Vagina (tissue), 2 donors: ENCODE data around the gene TIGD4.

Source experiments
- CTCF ChIP-seq, 3 experiments: fragments of 450-650 bp in 2 of 3; fragments of 200-600 bp in 1 of 3; sonication (generic) in 1 of 3; IDR thresholded peaks; one replicate each; pipeline ENCODE4 v1.5.1; 2017 to 2019; ENCODE audit warnings: antibody characterized with exemption in 3 of 3, mild to moderate bottlenecking in 2 of 3, moderate library complexity in 2 of 3
- POLR2A ChIP-seq, 2 donors: fragments of 450-650 bp; IDR thresholded peaks; one replicate each; pipeline ENCODE4 v1.6.1; 2017; ENCODE audit warnings: antibody characterized with exemption in 2 of 2, mild to moderate bottlenecking in 2 of 2, moderate library complexity in 2 of 2

GRCh38 chr4:152803541-152803940 lies 24.0 kb upstream of the TIGD4 start:
- TF ChIP-seq CTCF (IDR thresholded peaks at IDR 0.05) (no peak), POLR2A (IDR thresholded peaks at IDR 0.05) (no peak)
